Neural progenitor cell (in vitro differentiated cells): ENCODE data around the gene AIM2. TPM values are rescaled to one million over a fixed set of nuclear protein-coding genes. Genes with fewer than 3 reads are reported as not detected.

Source experiments
- DNase-seq: peaks from one replicate; pipeline ENCODE4 v3.0.0-alpha.2; 2016; ENCODE audit warnings: low spot score
- H2AFZ ChIP-seq: fragments of 200-600 bp; sonication (generic); replicated peaks from 2 replicates; pipeline ENCODE4 v1.6.1; 2016; ENCODE audit warnings: antibody characterized with exemption
- H3F3A ChIP-seq: fragments of 200-600 bp; sonication (generic); 2 replicates; pipeline ENCODE4 v1.6.1; 2016; ENCODE audit warnings: antibody characterized with exemption, low read depth
- H3K27ac ChIP-seq: fragments of 200-600 bp; sonication (generic); 2 replicates; pipeline ENCODE4 v1.5.1; 2016; ENCODE audit warnings: mild to moderate bottlenecking
- H3K27me3 ChIP-seq: fragments of 200-600 bp; sonication (generic); 2 replicates; pipeline ENCODE4 v1.6.1; 2016; ENCODE audit warnings: mild to moderate bottlenecking, moderate library complexity
- H3K36me3 ChIP-seq: fragments of 200-600 bp; sonication (generic); 2 replicates; pipeline ENCODE4 v1.5.1; 2016
- H3K4me1 ChIP-seq: fragments of 200-600 bp; sonication (generic); 2 replicates; pipeline ENCODE4 v1.6.1; 2016; ENCODE audit warnings: mixed run types
- H3K4me2 ChIP-seq: fragments of 200-600 bp; sonication (generic); 2 replicates; pipeline ENCODE4 v1.6.1; 2016
- H3K4me3 ChIP-seq: fragments of 200-600 bp; sonication (generic); 2 replicates; pipeline ENCODE4 v1.5.1; 2016
- H3K79me2 ChIP-seq: fragments of 200-600 bp; sonication (generic); 2 replicates; pipeline ENCODE4 v1.6.1; 2016; ENCODE audit warnings: low read depth
- H3K9ac ChIP-seq: fragments of 200-600 bp; sonication (generic); 2 replicates; pipeline ENCODE4 v1.6.1; 2016
- H3K9me3 ChIP-seq: fragments of 200-600 bp; sonication (generic); 2 replicates; pipeline ENCODE4 v1.5.1; 2016; ENCODE audit warnings: low read depth
- H4K20me1 ChIP-seq: fragments of 200-600 bp; sonication (generic); 2 replicates; pipeline ENCODE4 v1.6.1; 2016; ENCODE audit warnings: low read depth
- H3K27ac Mint-ChIP-seq: 3 replicates; pipeline ENCODE4 v1.8.0; 2021; ENCODE audit warnings: mixed read lengths
- H3K27me3 Mint-ChIP-seq: 2 replicates; pipeline ENCODE4 v1.8.0; 2022; ENCODE audit warnings: low read depth, mild to moderate bottlenecking, inconsistent platforms, moderate library complexity, mixed read lengths; ENCODE audit not compliant: insufficient read depth
- H3K36me3 Mint-ChIP-seq: 3 replicates; pipeline ENCODE4 v1.8.0; 2021; ENCODE audit warnings: mixed read lengths
- H3K4me1 Mint-ChIP-seq: 3 replicates; pipeline ENCODE4 v1.8.0; 2021; ENCODE audit warnings: mixed read lengths
- H3K4me3 Mint-ChIP-seq: 3 replicates; pipeline ENCODE4 v1.8.0; 2021; ENCODE audit warnings: mild to moderate bottlenecking, moderate library complexity, mixed read lengths
- H3K9me3 Mint-ChIP-seq: 3 replicates; pipeline ENCODE4 v1.8.0; 2020; ENCODE audit warnings: mixed read lengths
- EZH2 ChIP-seq: fragments of 200-600 bp; sonication (generic); IDR thresholded peaks from 2 replicates; pipeline ENCODE4 v1.6.1; 2017; ENCODE audit warnings: antibody characterized with exemption, mild to moderate bottlenecking, moderate library complexity
- EZH2phosphoT487 ChIP-seq: fragments of 200-600 bp; sonication (generic); IDR thresholded peaks from 2 replicates; pipeline ENCODE4 v1.6.1; 2017; ENCODE audit warnings: antibody characterized with exemption
- total RNA-seq: library from RNA; depleted of rRNA; stranded (reverse); fragments of >200 nt; gene quantifications from 2 replicates; pipeline ENCODE4 v1.2.3, GENCODE V29; 2015; ENCODE audit warnings: low replicate concordance
- TF ChIP-seq, protein P1 (sequence below): fragments of 200-600 bp; sonication (generic); IDR thresholded peaks from 2 replicates; pipeline ENCODE4 v1.5.1; 2017; ENCODE audit warnings: antibody characterized with exemption, mild to moderate bottlenecking

Gene AIM2
- total RNA-seq, 1 donor from 2014 or later, result 2.9 TPM

DNA sequence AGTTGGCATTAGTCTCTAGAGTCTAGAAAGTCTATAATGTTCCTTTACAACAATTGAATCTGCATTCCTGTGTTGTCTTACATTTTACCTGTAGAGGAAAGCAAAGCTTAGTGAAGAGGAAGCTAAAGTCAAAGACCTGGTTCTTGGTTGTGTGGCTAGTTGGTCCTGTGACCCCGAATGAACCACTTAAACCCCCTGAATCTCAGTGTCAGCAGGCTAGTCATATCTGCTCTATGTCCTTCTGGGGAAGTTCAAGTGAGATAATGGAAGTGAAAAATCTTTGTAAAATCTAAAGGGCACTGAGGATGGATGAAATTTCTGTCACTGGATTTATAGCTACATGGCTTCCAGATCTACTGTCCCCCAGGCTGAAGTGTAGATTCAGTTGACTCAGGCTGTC lies 24.0 kb upstream of the AIM2 start:
- no peaks in the 10 kb centered on the region for H4K20me1 ChIP-seq
- no peak overlapping the region for H3K9ac ChIP-seq
- H3K4me2 ChIP-seq, result no peak overlapping the region
- no peak overlapping the region for H3K4me3 ChIP-seq
- no peaks in the 10 kb centered on the region for H3K27me3 ChIP-seq
- no peak for DNase-seq
- Mint-ChIP-seq H3K9me3 (no peaks in the 10 kb centered on the region), H3K4me3 (no peak overlapping the region), H3K27ac (no peak overlapping the region), H3K27me3 (peaks cover 3% of the 10 kb centered on the region), H3K36me3 (peaks cover 3% of the 10 kb centered on the region), H3K4me1 (no peaks in the 10 kb centered on the region)
- H3K27ac ChIP-seq, result no peak overlapping the region
- H3F3A ChIP-seq, result no peaks in the 10 kb centered on the region
- H2AFZ ChIP-seq, result no peak overlapping the region
- no peaks in the 10 kb centered on the region for H3K79me2 ChIP-seq
- TF ChIP-seq EZH2, result no peak
- TF ChIP-seq, protein P1, sequence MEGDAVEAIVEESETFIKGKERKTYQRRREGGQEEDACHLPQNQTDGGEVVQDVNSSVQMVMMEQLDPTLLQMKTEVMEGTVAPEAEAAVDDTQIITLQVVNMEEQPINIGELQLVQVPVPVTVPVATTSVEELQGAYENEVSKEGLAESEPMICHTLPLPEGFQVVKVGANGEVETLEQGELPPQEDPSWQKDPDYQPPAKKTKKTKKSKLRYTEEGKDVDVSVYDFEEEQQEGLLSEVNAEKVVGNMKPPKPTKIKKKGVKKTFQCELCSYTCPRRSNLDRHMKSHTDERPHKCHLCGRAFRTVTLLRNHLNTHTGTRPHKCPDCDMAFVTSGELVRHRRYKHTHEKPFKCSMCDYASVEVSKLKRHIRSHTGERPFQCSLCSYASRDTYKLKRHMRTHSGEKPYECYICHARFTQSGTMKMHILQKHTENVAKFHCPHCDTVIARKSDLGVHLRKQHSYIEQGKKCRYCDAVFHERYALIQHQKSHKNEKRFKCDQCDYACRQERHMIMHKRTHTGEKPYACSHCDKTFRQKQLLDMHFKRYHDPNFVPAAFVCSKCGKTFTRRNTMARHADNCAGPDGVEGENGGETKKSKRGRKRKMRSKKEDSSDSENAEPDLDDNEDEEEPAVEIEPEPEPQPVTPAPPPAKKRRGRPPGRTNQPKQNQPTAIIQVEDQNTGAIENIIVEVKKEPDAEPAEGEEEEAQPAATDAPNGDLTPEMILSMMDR, result no peak
- peaks cover 6% of the 10 kb centered on the region for H3K4me1 ChIP-seq
- no peaks in the 10 kb centered on the region for H3K9me3 ChIP-seq
- no peaks in the 10 kb centered on the region for H3K36me3 ChIP-seq

DNA sequence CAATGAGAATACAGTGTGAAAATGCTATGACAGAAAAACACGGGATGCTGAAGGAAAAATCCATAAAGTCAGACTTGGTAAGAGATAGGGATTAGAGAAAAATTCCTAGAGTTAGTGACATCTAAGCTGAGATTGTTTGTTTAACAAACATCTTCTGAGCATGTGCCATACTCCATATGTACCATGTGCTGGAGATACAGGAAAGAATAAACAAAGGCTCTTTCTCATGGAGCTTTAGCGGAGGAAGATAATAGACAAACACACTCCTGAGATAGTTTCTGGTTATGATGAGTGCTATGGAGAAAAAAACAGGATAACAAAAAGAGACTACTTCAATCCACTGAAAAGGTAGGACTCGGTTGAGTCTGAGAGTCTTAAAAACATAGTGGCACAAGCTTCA lies 22.0 kb upstream of the AIM2 start:
- H3K9ac ChIP-seq, result no peak overlapping the region
- H3K27me3 ChIP-seq, result no peaks in the 10 kb centered on the region
- no peaks in the 10 kb centered on the region for H3K9me3 Mint-ChIP-seq
- H3F3A ChIP-seq, result no peaks in the 10 kb centered on the region
- no peak overlapping the region for H3K4me3 ChIP-seq
- H3K79me2 ChIP-seq, result no peaks in the 10 kb centered on the region
- no peak overlapping the region for H2AFZ ChIP-seq
- no peaks in the 10 kb centered on the region for H3K36me3 ChIP-seq
- no peaks in the 10 kb centered on the region for H3K9me3 ChIP-seq
- DNase-seq, result no peak
- no peaks in the 10 kb centered on the region for H4K20me1 ChIP-seq
- H3K4me1 Mint-ChIP-seq, result no peaks in the 10 kb centered on the region
- no peak overlapping the region for H3K4me2 ChIP-seq
- no peak overlapping the region for H3K27ac Mint-ChIP-seq
- no peaks in the 10 kb centered on the region for H3K27me3 Mint-ChIP-seq
- no peak overlapping the region for H3K4me3 Mint-ChIP-seq
- TF ChIP-seq EZH2 (no peak), EZH2phosphoT487 (no peak)
- TF ChIP-seq, protein P1, result no peak
- H3K36me3 Mint-ChIP-seq, result no peaks in the 10 kb centered on the region
- peaks cover 6% of the 10 kb centered on the region for H3K4me1 ChIP-seq
- no peak overlapping the region for H3K27ac ChIP-seq

DNA sequence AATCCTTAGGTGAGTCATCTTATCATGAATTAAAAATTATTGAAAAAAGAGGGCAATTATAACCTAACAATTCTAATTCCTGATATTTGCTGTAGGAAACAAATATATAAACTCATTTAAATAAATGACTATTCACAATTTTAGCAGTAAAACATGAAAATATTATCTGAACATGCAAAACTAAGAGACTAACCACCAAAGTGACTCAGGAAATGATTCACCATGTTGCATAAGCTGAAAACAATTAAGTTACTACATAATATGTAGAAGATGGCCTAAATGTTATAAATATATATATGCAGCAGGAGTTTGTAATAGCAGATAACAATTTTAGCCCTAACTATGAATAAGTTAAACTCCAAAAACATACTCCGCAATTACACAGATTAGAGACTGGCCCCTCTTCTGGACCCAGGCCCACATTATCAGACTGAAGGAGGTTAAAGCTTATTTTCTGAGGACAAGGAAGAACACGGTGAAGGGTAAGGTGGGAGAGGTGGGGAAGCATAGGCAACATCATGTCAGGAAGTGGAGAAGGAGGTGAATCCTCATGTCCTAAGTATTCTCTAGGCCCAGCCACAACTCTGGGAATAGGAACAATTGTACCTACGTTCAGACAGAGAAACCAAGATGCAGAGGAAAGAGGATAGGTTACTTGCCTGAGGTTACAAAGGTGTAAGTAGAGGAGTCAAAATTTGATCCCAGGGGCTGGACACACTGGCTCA lies 15.6 kb upstream of the AIM2 start:
- Mint-ChIP-seq H3K27ac (no peak overlapping the region), H3K27me3 (no peaks in the 10 kb centered on the region), H3K36me3 (no peaks in the 10 kb centered on the region), H3K4me3 (no peak overlapping the region), H3K4me1 (no peaks in the 10 kb centered on the region), H3K9me3 (no peaks in the 10 kb centered on the region)
- H3K27me3 ChIP-seq, result no peaks in the 10 kb centered on the region
- no peaks in the 10 kb centered on the region for H3F3A ChIP-seq
- H3K4me3 ChIP-seq, result no peak overlapping the region
- no peak overlapping the region for H2AFZ ChIP-seq
- DNase-seq, result no peak
- H3K4me2 ChIP-seq, result no peak overlapping the region
- no peak overlapping the region for H3K9ac ChIP-seq
- H3K36me3 ChIP-seq, result no peaks in the 10 kb centered on the region
- peaks cover 6% of the 10 kb centered on the region for H3K4me1 ChIP-seq
- H3K27ac ChIP-seq, result no peak overlapping the region
- TF ChIP-seq, protein P1, result no peak
- TF ChIP-seq EZH2 (no peak), EZH2phosphoT487 (no peak)
- no peaks in the 10 kb centered on the region for H3K9me3 ChIP-seq
- no peaks in the 10 kb centered on the region for H3K79me2 ChIP-seq
- no peaks in the 10 kb centered on the region for H4K20me1 ChIP-seq
